ENCODE results near the gene NRG3. TPM values are rescaled to one million over a fixed set of nuclear protein-coding genes. Genes with fewer than 3 reads are reported as not detected.

Gene NRG3
- total and polyA plus RNA-seq, 2 of the 4 experiments (the other 2 are of a cell fraction): not detected

DNA sequence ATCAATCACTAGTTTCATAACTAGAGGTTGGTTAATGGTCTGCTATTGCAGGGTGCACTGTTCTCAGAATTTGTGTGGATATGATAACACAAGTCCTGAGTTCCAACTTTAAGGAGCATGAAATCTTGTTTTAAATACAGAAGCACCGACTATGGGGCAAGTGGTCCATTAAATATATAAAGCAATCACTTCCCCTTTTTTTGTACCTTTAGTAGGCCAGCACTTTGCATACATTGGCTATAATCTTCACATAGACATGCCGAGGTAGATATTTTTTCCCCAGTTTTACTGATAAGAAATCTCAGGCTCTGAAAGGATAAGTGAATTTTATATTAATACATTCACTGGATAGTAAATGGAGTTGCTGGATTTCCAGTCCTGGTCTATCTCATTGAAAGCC lies 286.3 kb downstream of the NRG3 start:
- WGBS, 2 experiments (ENCODE audit: extremely low coverage in 2 of 2, insufficient read length in 1 of 2): no CpG with 5 or more reads among the region's 2 CpGs
- Histone ChIP-seq H2AK5ac (ENCODE audit: low read depth, low read length) (no peak overlapping the region), H3K27me3 (ENCODE audit: control insufficient read depth, insufficient read depth, low read length) (no peaks in the 10 kb centered on the region), H3K79me1 (ENCODE audit: low read depth in 1 of 2, low read length in 2 of 2) (no peaks in the 10 kb centered on the region), H4K91ac (ENCODE audit: insufficient read depth, low read depth, low read length) (no peak overlapping the region), H3K9me3 (ENCODE audit: control insufficient read depth, insufficient read depth, low read length) (no peaks in the 10 kb centered on the region), H2AK9ac (replicated peaks; ENCODE audit: low read depth, low read length, poor library complexity) (no peak overlapping the region), H4K5ac (ENCODE audit: low read depth, low read length) (no peak overlapping the region), H2BK20ac (ENCODE audit: low read depth, low read length) (no peak overlapping the region), H3K14ac (replicated peaks; ENCODE audit: low read depth, low read length) (no peak overlapping the region), H3K9ac (ENCODE audit: low read depth, low read length) (no peak overlapping the region), H3K18ac (ENCODE audit: low read depth, low read length) (no peak overlapping the region), H3K4me2 (ENCODE audit: low read depth, low read length) (no peak overlapping the region), H3K4me1 (ENCODE audit: control insufficient read depth, insufficient read depth, low read length) (no peaks in the 10 kb centered on the region), H3K36me3 (ENCODE audit: control insufficient read depth, insufficient read depth, low read length) (no peaks in the 10 kb centered on the region), H3K4ac (ENCODE audit: low read depth, low read length) (no peak overlapping the region), H2AFZ (replicated peaks; ENCODE audit: low read length, poor library complexity) (no peak overlapping the region), H3K23ac (ENCODE audit: low read depth, low read length) (no peak overlapping the region), H2BK120ac (ENCODE audit: low read depth, low read length) (no peak overlapping the region), H2BK15ac (ENCODE audit: low read depth, low read length) (no peak overlapping the region), H4K20me1 (ENCODE audit: insufficient read depth, low read length) (no peaks in the 10 kb centered on the region), H3K4me3 (ENCODE audit: insufficient read depth, low read depth, low read length) (no peak overlapping the region), H3K27ac (ENCODE audit: insufficient read depth, low read length) (no peak overlapping the region), H2BK5ac (ENCODE audit: low read depth, low read length, poor library complexity, severe bottlenecking) (no peak overlapping the region), H4K8ac (ENCODE audit: low read depth in 2 of 2, low read length in 2 of 2) (no peak overlapping the region), H3K9me1 (ENCODE audit: insufficient read depth, low read length) (no peaks in the 10 kb centered on the region), H3K56ac (ENCODE audit: extremely low read depth, insufficient read depth, low read length) (no peak overlapping the region)
- dilution Hi-C loops (cut with HindIII; ENCODE audit: low sequenced_read_pairs, unreplicated experiment) (no loop called here), intact Hi-C loops (cut with micrococcal nuclease) (no loop called here), in situ Hi-C loops (cut with MboI; ENCODE audit: low sequenced_read_pairs) (no loop called here)
- ATAC-seq (ENCODE audit: low read depth) (no peak), DNase-seq (no peak)
- BruUV-seq (replicated peaks): no TSS peak
- TF ChIP-seq FOS (IDR thresholded peaks at IDR 0.05; ENCODE audit: low read depth, low read length) (no peak), MAFK (IDR thresholded peaks at IDR 0.05; ENCODE audit: low read depth, low read length) (no peak), NFE2L2 (IDR thresholded peaks at IDR 0.05; ENCODE audit: low read depth, low read length) (no peak), POLR2A (IDR thresholded peaks at IDR 0.05; ENCODE audit: low read depth, low read length) (no peak), RCOR1 (IDR thresholded peaks at IDR 0.05; ENCODE audit: insufficient replicate concordance, low read length) (no peak), RFX5 (IDR thresholded peaks at IDR 0.05; ENCODE audit: low read depth, low read length) (no peak), CHD1 (IDR thresholded peaks at IDR 0.05; ENCODE audit: low read depth, low read length) (no peak), RAD21 (IDR thresholded peaks at IDR 0.05; ENCODE audit: low read length) (no peak), CEBPB (IDR thresholded peaks at IDR 0.05; ENCODE audit: low read depth, low read length) (no peak)
- TF ChIP-seq, protein P1, sequence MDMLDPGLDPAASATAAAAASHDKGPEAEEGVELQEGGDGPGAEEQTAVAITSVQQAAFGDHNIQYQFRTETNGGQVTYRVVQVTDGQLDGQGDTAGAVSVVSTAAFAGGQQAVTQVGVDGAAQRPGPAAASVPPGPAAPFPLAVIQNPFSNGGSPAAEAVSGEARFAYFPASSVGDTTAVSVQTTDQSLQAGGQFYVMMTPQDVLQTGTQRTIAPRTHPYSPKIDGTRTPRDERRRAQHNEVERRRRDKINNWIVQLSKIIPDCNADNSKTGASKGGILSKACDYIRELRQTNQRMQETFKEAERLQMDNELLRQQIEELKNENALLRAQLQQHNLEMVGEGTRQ (IDR thresholded peaks at IDR 0.05; ENCODE audit: low read depth, low read length): no peak
- TF ChIP-seq, protein P2, sequence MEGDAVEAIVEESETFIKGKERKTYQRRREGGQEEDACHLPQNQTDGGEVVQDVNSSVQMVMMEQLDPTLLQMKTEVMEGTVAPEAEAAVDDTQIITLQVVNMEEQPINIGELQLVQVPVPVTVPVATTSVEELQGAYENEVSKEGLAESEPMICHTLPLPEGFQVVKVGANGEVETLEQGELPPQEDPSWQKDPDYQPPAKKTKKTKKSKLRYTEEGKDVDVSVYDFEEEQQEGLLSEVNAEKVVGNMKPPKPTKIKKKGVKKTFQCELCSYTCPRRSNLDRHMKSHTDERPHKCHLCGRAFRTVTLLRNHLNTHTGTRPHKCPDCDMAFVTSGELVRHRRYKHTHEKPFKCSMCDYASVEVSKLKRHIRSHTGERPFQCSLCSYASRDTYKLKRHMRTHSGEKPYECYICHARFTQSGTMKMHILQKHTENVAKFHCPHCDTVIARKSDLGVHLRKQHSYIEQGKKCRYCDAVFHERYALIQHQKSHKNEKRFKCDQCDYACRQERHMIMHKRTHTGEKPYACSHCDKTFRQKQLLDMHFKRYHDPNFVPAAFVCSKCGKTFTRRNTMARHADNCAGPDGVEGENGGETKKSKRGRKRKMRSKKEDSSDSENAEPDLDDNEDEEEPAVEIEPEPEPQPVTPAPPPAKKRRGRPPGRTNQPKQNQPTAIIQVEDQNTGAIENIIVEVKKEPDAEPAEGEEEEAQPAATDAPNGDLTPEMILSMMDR (conservative IDR thresholded peaks at IDR 0.05; ENCODE audit: low read depth, low read length): no peak
- POLR2A ChIA-PET (ENCODE audit: unreplicated experiment): no interaction called here
- CTCF ChIA-PET: no interaction called here

Data from IMR-90 (cell line).